Hematopoietic multipotent progenitor cell treated with erythropoietin and hydrocortisone succinate and interleukin-3 and kit ligand, for 17 days (in vitro differentiated cells): ENCODE results near the gene MEX3A.
"Not testable (repeated sequence)": the region's sequence is repeated elsewhere in the genome, so short reads cannot be mapped to it uniquely, and the experiment has no call there.

Experiments used
- DNase-seq: peaks from one replicate; pipeline ENCODE4 v3.0.0-alpha.2; 2015; ENCODE audit warnings: low spot score

The MEX3A gene

GRCh38 chr1:156054500-156055280 is 27.6 kb downstream of the MEX3A start, which contains the start of gene LAMTOR2:
LAMTOR2 (plus strand) TSS chr1:156054782; CDS start chr1:156054890, 108 bp downstream.
- peak; percentile 94 for DNase-seq

DNA sequence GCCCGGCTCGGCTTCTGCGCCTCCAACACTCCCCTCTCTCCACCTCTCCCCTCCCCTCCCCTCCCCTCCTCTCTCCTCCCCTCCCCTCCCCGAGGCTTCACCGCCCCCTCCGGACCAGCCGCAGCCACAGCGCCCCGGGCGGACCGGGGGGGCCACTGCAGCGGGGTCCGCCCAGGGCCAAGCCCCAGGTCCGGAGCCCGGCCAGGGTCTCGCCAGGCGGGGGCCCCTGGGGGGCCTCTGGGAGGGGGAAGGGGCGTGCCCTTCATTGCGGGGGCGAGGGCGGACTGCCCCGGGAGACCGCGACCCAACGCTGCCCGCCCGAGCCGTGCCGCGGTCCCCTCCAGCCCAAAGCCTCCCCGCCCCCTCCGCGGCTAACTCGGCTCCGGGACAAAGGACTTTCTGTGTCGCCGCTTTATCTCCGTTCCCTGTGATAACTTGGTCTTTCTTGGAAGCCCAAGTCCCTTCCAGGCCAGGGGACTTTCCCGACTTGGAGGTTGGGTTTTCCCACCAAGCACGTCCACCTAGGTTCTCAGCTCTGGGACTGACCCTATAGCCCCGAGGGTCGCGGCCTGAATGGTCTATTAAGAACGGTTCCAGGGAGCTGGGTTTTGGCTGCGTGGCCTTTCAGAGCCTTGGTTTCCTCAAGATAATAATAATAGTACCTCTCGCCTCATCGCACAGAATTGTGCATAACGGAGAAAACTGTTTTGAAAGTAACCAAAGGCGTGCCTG is 28.3 kb downstream of the MEX3A start, which contains the start of gene UBQLN4:
Gene UBQLN4, minus strand, starts transcription at position 31 of the 732 bp plus-strand sequence. CDS start 97 bp downstream, outside the sequence.
- peak; percentile 83 for DNase-seq

- DNase-seq, result peak; percentile 59
These were observed 29.1 kb downstream of the MEX3A start for GRCh38 chr1:156052862-156053767.

- no peak for DNase-seq
These were observed 31.1 kb downstream of the MEX3A start for GRCh38 chr1:156051011-156051725.

- no peak for DNase-seq
These were observed 31.9 kb downstream of the MEX3A start for GRCh38 chr1:156050376-156050775.

GRCh38 chr1:156048663-156049258 is 33.5 kb downstream of the MEX3A start:
- no peak for DNase-seq

DNA sequence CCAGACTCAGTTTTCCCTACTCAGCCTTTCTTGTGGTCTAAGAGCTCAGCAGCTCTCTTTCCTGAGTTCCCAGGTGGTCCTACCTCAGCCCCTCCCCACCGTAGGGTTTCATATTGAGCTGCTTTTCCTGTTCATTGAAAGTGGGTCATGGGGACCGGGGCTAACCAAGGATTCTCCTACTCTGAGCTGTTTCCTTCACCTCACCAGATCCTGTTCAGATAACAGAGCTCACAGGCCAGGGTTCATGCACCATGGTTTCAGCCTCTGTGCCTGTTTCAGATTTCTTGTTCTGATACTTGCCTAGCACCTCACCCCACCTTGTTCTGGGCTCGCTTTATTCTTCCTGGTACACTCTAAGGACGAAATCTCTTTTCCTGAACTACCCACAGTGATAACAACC is 37.2 kb downstream of the MEX3A start:
- DNase-seq, result no peak

GRCh38 chr1:156042828-156043227 is 39.4 kb downstream of the MEX3A start:
- DNase-seq, result no peak

DNA sequence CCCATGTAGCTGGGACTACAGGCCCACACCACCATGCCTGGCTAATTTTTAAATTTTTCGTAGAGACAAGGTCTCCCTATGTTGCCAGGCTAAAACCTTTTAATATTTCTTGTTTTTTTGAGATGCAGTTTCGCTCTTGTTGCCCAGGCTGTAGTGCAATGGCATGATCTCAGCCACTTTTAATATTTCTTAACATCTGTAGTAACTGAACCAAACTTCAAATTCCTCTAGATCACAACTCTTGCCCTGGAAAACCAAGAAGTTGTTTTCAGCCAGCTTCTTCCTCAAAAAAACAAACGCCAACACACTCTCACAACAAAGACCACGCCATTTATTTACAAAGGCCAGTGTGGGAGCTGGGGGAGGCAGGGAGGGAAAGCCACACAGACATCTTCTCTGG is 47.3 kb downstream of the MEX3A start:
- DNase-seq, result not testable (repeated sequence)

- DNase-seq, result no peak
These were observed 49.3 kb downstream of the MEX3A start for GRCh38 chr1:156033011-156033410.

GRCh38 chr1:156026588-156026987 is 55.7 kb downstream of the MEX3A start:
- DNase-seq, result no peak

DNA sequence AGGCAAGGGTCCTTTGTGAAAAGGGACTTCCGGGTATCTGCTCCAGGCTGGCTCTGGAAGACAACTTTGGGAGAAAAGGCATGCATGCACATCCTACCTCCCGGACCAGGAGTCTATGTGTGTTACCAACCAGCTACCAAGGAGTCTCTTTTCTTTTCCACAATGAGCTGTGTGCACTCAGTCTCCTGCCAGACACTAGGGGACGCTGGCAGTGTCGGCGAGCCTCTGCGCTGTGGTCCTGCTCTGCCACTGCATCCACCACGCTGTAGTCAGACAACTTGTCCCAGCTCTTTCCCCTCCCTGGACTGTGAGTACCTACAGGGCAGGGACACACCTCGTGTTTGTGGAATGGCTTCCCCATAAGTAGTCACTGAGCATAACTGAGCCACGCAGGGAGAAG is 56.4 kb downstream of the MEX3A start:
- no peak for DNase-seq

DNA sequence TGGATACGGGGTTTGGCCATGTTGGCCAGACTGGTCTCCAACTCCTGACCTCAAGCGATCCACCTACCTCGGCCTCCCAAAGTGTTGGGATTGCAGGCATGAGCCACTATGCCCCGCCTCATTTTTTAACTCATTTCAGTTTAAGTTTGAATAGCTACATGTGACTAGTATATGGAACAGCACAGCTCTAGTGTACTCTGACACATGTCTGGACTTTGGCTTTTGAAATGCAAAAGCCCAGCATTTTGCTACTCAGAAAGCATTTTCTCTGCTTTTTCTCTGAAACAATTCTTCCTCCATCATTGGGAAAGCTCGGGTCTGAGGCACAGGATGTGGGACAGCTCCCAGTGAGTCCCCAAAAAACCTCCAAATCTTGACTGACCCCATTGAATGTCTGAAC is 57.5 kb downstream of the MEX3A start:
- no peak for DNase-seq
